ENCODE results near the gene MYOZ1.

The MYOZ1 gene

GRCh38 chr10:73597346-73597745, 43.9 kb downstream of the MYOZ1 start:
- H3K36me3 Mint-ChIP-seq (ENCODE audit: low read depth) = no peaks in the 10 kb centered on the region
- intact Hi-C loops (cut with micrococcal nuclease) = no loop called here
- H3K9me3 Mint-ChIP-seq = no peaks in the 10 kb centered on the region
- H3K4me3 Mint-ChIP-seq = no peak overlapping the region
- H3K27ac Mint-ChIP-seq = no peak overlapping the region
- peaks cover 7% of the 10 kb centered on the region for H3K4me1 Mint-ChIP-seq (ENCODE audit: low read depth)
- no peaks in the 10 kb centered on the region for H3K27me3 Mint-ChIP-seq

GRCh38 chr10:73593812-73594211, 47.5 kb downstream of the MYOZ1 start:
- intact Hi-C loops (cut with micrococcal nuclease) = no loop called here
- Mint-ChIP-seq H3K4me3 (no peak overlapping the region), H3K9me3 (no peaks in the 10 kb centered on the region), H3K4me1 (ENCODE audit: low read depth) (peaks cover 18% of the 10 kb centered on the region), H3K27me3 (no peaks in the 10 kb centered on the region), H3K27ac (no peak overlapping the region), H3K36me3 (ENCODE audit: low read depth) (no peaks in the 10 kb centered on the region)

GRCh38 chr10:73593110-73593509, 48.2 kb downstream of the MYOZ1 start:
- Mint-ChIP-seq H3K4me1 (ENCODE audit: low read depth) (peaks cover 23% of the 10 kb centered on the region), H3K4me3 (no peak overlapping the region), H3K36me3 (ENCODE audit: low read depth) (no peaks in the 10 kb centered on the region), H3K9me3 (no peaks in the 10 kb centered on the region), H3K27ac (no peak overlapping the region), H3K27me3 (no peaks in the 10 kb centered on the region)
- intact Hi-C loops (cut with micrococcal nuclease) = no loop called here

GRCh38 chr10:73591935-73592699, 49.2 kb downstream of the MYOZ1 start:
- no peaks in the 10 kb centered on the region for H3K36me3 Mint-ChIP-seq (ENCODE audit: low read depth)
- H3K9me3 Mint-ChIP-seq = no peaks in the 10 kb centered on the region
- H3K4me3 Mint-ChIP-seq = no peak overlapping the region
- peaks cover 23% of the 10 kb centered on the region for H3K4me1 Mint-ChIP-seq (ENCODE audit: low read depth)
- no peak overlapping the region for H3K27ac Mint-ChIP-seq
- H3K27me3 Mint-ChIP-seq = no peaks in the 10 kb centered on the region
- intact Hi-C loops (cut with micrococcal nuclease) = no loop called here

- H3K4me1 Mint-ChIP-seq (ENCODE audit: low read depth) = peaks cover 26% of the 10 kb centered on the region
- H3K27ac Mint-ChIP-seq = peak within 1 kb of the TSS; percentile 85
- no peaks in the 10 kb centered on the region for H3K27me3 Mint-ChIP-seq
- intact Hi-C loops (cut with micrococcal nuclease) = no loop called here
- H3K4me3 Mint-ChIP-seq = peak within 1 kb of the TSS; percentile 34
- no peaks in the 10 kb centered on the region for H3K36me3 Mint-ChIP-seq (ENCODE audit: low read depth)
- H3K9me3 Mint-ChIP-seq = no peaks in the 10 kb centered on the region
Observed at GRCh38 chr10:73590881-73591799, 50.1 kb downstream of the MYOZ1 start, which contains the start of gene USP54. TSS of gene USP54 (minus strand) at chr10:73591342. CDS start at chr10:73575658, 15,684 bp downstream.

- Mint-ChIP-seq H3K9me3 (no peaks in the 10 kb centered on the region), H3K27ac (no peak overlapping the region)
Observed at GRCh38 chr10:73589563-73590126, 51.6 kb downstream of the MYOZ1 start.

GRCh38 chr10:73588656-73589055, 52.6 kb downstream of the MYOZ1 start:
- Mint-ChIP-seq H3K36me3 (ENCODE audit: low read depth) (no peaks in the 10 kb centered on the region), H3K4me1 (ENCODE audit: low read depth) (peaks cover 29% of the 10 kb centered on the region), H3K9me3 (no peaks in the 10 kb centered on the region), H3K4me3 (no peak overlapping the region), H3K27me3 (no peaks in the 10 kb centered on the region), H3K27ac (no peak overlapping the region)
- intact Hi-C loops (cut with micrococcal nuclease) = no loop called here

More at GRCh38 chr10:73589563-73590126, 51.6 kb downstream of the MYOZ1 start:
- Mint-ChIP-seq H3K4me1 (ENCODE audit: low read depth) (peaks cover 29% of the 10 kb centered on the region), H3K36me3 (ENCODE audit: low read depth) (no peaks in the 10 kb centered on the region), H3K4me3 (no peak overlapping the region), H3K27me3 (no peaks in the 10 kb centered on the region)
- intact Hi-C loops (cut with micrococcal nuclease) = no loop called here

- Mint-ChIP-seq H3K36me3 (ENCODE audit: low read depth) (no peaks in the 10 kb centered on the region), H3K27me3 (no peaks in the 10 kb centered on the region), H3K4me1 (ENCODE audit: low read depth) (peaks cover 23% of the 10 kb centered on the region), H3K27ac (no peak overlapping the region), H3K9me3 (no peaks in the 10 kb centered on the region), H3K4me3 (no peak overlapping the region)
- intact Hi-C loops (cut with micrococcal nuclease) = no loop called here
Observed at GRCh38 chr10:73586583-73586984, 54.7 kb downstream of the MYOZ1 start.

- no peak overlapping the region for H3K4me3 Mint-ChIP-seq
- intact Hi-C loops (cut with micrococcal nuclease) = no loop called here
- no peaks in the 10 kb centered on the region for H3K9me3 Mint-ChIP-seq
- H3K36me3 Mint-ChIP-seq (ENCODE audit: low read depth) = no peaks in the 10 kb centered on the region
- peaks cover 16% of the 10 kb centered on the region for H3K4me1 Mint-ChIP-seq (ENCODE audit: low read depth)
- H3K27ac Mint-ChIP-seq = no peak overlapping the region
- H3K27me3 Mint-ChIP-seq = no peaks in the 10 kb centered on the region
Observed at GRCh38 chr10:73585327-73585726, 55.9 kb downstream of the MYOZ1 start.

- H3K27me3 Mint-ChIP-seq = no peaks in the 10 kb centered on the region
- no peak overlapping the region for H3K27ac Mint-ChIP-seq
- H3K36me3 Mint-ChIP-seq (ENCODE audit: low read depth) = no peaks in the 10 kb centered on the region
- peaks cover 15% of the 10 kb centered on the region for H3K4me1 Mint-ChIP-seq (ENCODE audit: low read depth)
- H3K9me3 Mint-ChIP-seq = no peaks in the 10 kb centered on the region
- no peak overlapping the region for H3K4me3 Mint-ChIP-seq
- intact Hi-C loops (cut with micrococcal nuclease) = no loop called here
Observed at GRCh38 chr10:73584737-73585136, 56.5 kb downstream of the MYOZ1 start.

- Mint-ChIP-seq H3K4me3 (no peak overlapping the region), H3K27me3 (no peaks in the 10 kb centered on the region), H3K36me3 (ENCODE audit: low read depth) (no peaks in the 10 kb centered on the region), H3K9me3 (no peaks in the 10 kb centered on the region), H3K4me1 (ENCODE audit: low read depth) (peaks cover 8% of the 10 kb centered on the region), H3K27ac (no peak overlapping the region)
- intact Hi-C loops (cut with micrococcal nuclease) = no loop called here
Observed at GRCh38 chr10:73581918-73582317, 59.4 kb downstream of the MYOZ1 start.
